ENCODE measurements around the gene AGPAT1. TPM values are rescaled to one million over a fixed set of nuclear protein-coding genes. Genes with fewer than 3 reads are reported as not detected.

The AGPAT1 gene
- total RNA-seq, 4 donors from 2014 or later, result 17.6 to 34.0 (median 19.1) TPM

- DNase-seq, result no peak
- no peaks in the 10 kb centered on the region for H3K9me3 ChIP-seq
- 8 to 12% methylated on average over 14 to 16 of the region's 22 CpGs for WGBS, 2 donors
- peaks cover 0 to 24% (median 18%) of the 10 kb centered on the region in 3 donors for H3K36me3 ChIP-seq
- peak overlapping the region; percentile 85 to 98 (median 96) for H3K27ac ChIP-seq
- H3K4me1 ChIP-seq, result peaks cover 28 to 68% (median 31%) of the 10 kb centered on the region in 3 donors
- intact Hi-C loops (cut with DNase I), result no loop called here
- H3K4me3 ChIP-seq, result peak overlapping the region; percentile 42 to 95 (median 75)
- no peaks in the 10 kb centered on the region for H3K27me3 ChIP-seq
- TF ChIP-seq POLR2A (IDR thresholded peaks at IDR 0.05) (no peak), CTCF (IDR thresholded peaks at IDR 0.05) (no peak)
Measured at GRCh38 chr6:32129297-32130088, 46.4 kb downstream of the AGPAT1 start.

- peak overlapping the region; percentile 42 to 95 (median 84) for H3K4me3 ChIP-seq
- no peak for DNase-seq
- no peaks in the 10 kb centered on the region for H3K27me3 ChIP-seq
- TF ChIP-seq CTCF (IDR thresholded peaks at IDR 0.05) (no peak), POLR2A (IDR thresholded peaks at IDR 0.05) (no peak)
- intact Hi-C loops (cut with DNase I), result no loop called here
- 83 to 88% methylated on average over 7 to 10 of the region's 13 CpGs for WGBS, 2 donors
- H3K36me3 ChIP-seq, result peaks cover 0 to 31% (median 23%) of the 10 kb centered on the region in 3 donors
- H3K27ac ChIP-seq, result peak overlapping the region; percentile 85 to 98 (median 96)
- peaks cover 28 to 75% (median 31%) of the 10 kb centered on the region in 3 donors for H3K4me1 ChIP-seq
- no peaks in the 10 kb centered on the region for H3K9me3 ChIP-seq
Measured at GRCh38 chr6:32128751-32129296, 47.1 kb downstream of the AGPAT1 start.

- intact Hi-C loops (cut with DNase I), result no loop called here
Measured at GRCh38 chr6:32127717-32128592, 47.9 kb downstream of the AGPAT1 start, which contains the start of gene ATF6B. Gene ATF6B, minus strand, starts transcription at chr6:32128246. Its CDS starts 39 bp downstream, at chr6:32128207.

GRCh38 chr6:32127409-32127716, 48.5 kb downstream of the AGPAT1 start:
- H3K4me1 ChIP-seq, result peaks cover 28 to 73% (median 28%) of the 10 kb centered on the region in 3 donors
- intact Hi-C loops (cut with DNase I), result no loop called here
- no peak for DNase-seq
- peaks cover 0 to 45% (median 29%) of the 10 kb centered on the region in 3 donors for H3K36me3 ChIP-seq
- peak overlapping the region; percentile 83 to 98 (median 92) for H3K27ac ChIP-seq
- H3K9me3 ChIP-seq, result no peaks in the 10 kb centered on the region
- TF ChIP-seq POLR2A (IDR thresholded peaks at IDR 0.05) (no peak), CTCF (IDR thresholded peaks at IDR 0.05) (no peak)
- peak overlapping the region; percentile 61 to 95 (median 84) for H3K4me3 ChIP-seq
- 7 to 18% methylated on average over 4 to 9 of the region's 9 CpGs for WGBS, 2 donors
- H3K27me3 ChIP-seq, result no peaks in the 10 kb centered on the region

More at GRCh38 chr6:32127717-32128592, 47.9 kb downstream of the AGPAT1 start, which contains the start of gene ATF6B:
- H3K36me3 ChIP-seq, result peaks cover 0 to 39% (median 29%) of the 10 kb centered on the region in 3 donors
- WGBS, 2 donors, result 0 to 3% methylated on average over 4 to 22 of the region's 44 CpGs
- no peaks in the 10 kb centered on the region for H3K9me3 ChIP-seq
- peak within 1 kb of the TSS; percentile 61 to 95 (median 84) for H3K4me3 ChIP-seq
- H3K27ac ChIP-seq, result peak within 1 kb of the TSS; percentile 85 to 98 (median 96)
- peak; percentile 97 for DNase-seq
- TF ChIP-seq POLR2A (IDR thresholded peaks at IDR 0.05) (peak in 3 of 4 donors; percentile 60 to 72 (median 61)), CTCF (IDR thresholded peaks at IDR 0.05) (peak in 1 of 6 experiments; percentile 21)
- peaks cover 28 to 79% (median 31%) of the 10 kb centered on the region in 3 donors for H3K4me1 ChIP-seq
- no peaks in the 10 kb centered on the region for H3K27me3 ChIP-seq

Data from esophagus squamous epithelium (tissue), 5 donors.